HG02588 (cell line): ENCODE measurements around the gene MPZL2.
A peak's percentile ranks its signal among the peaks of the same experiment; 100 is the strongest.

Source experiments
- ATAC-seq: cut with Tn5 transposase; IDR thresholded peaks from one replicate; pipeline ENCODE4 v1.9.1; 2021; ENCODE audit warnings: mild to moderate bottlenecking, moderate library complexity; ENCODE audit not compliant: unreplicated experiment

The MPZL2 gene

GRCh38 chr11:118223570-118223969 lies 40.5 kb downstream of the MPZL2 start:
- no peak for ATAC-seq

GRCh38 chr11:118222437-118222836 lies 41.7 kb downstream of the MPZL2 start:
- ATAC-seq, result no peak

GRCh38 chr11:118221419-118221818 lies 42.7 kb downstream of the MPZL2 start:
- no peak for ATAC-seq

GRCh38 chr11:118219732-118220131 lies 44.4 kb downstream of the MPZL2 start:
- ATAC-seq, result no peak

GRCh38 chr11:118219244-118219643 lies 44.9 kb downstream of the MPZL2 start:
- ATAC-seq, result no peak

GRCh38 chr11:118217575-118217974 lies 46.5 kb downstream of the MPZL2 start:
- ATAC-seq, result no peak

- peak; percentile 58 for ATAC-seq
Observed at GRCh38 chr11:118216621-118217481, 47.2 kb downstream of the MPZL2 start.

- no peak for ATAC-seq
Observed at GRCh38 chr11:118215765-118216164, 48.3 kb downstream of the MPZL2 start.

- no peak for ATAC-seq
Observed at GRCh38 chr11:118215262-118215661, 48.8 kb downstream of the MPZL2 start.

- no peak for ATAC-seq
Observed at GRCh38 chr11:118214210-118214914, 49.7 kb downstream of the MPZL2 start.

GRCh38 chr11:118213781-118214180 lies 50.3 kb downstream of the MPZL2 start:
- ATAC-seq, result no peak

- no peak for ATAC-seq
Observed at GRCh38 chr11:118213201-118213600, 50.9 kb downstream of the MPZL2 start.

GRCh38 chr11:118212781-118213191 lies 51.3 kb downstream of the MPZL2 start:
- no peak for ATAC-seq

- ATAC-seq, result no peak
Observed at GRCh38 chr11:118212131-118212725, 51.9 kb downstream of the MPZL2 start.

GRCh38 chr11:118211006-118211405 lies 53.1 kb downstream of the MPZL2 start:
- no peak for ATAC-seq

GRCh38 chr11:118210323-118210722 lies 53.8 kb downstream of the MPZL2 start:
- no peak for ATAC-seq

- ATAC-seq, result no peak
Observed at GRCh38 chr11:118209033-118209432, 55.1 kb downstream of the MPZL2 start.

- no peak for ATAC-seq
Observed at GRCh38 chr11:118207079-118207478, 57.0 kb downstream of the MPZL2 start.

GRCh38 chr11:118206391-118207031 lies 57.6 kb downstream of the MPZL2 start:
- no peak for ATAC-seq

- no peak for ATAC-seq
Observed at GRCh38 chr11:118205606-118206378, 58.3 kb downstream of the MPZL2 start.
